H1 (cell line): ENCODE measurements around the gene STAT5A. TPM values are rescaled to one million over a fixed set of nuclear protein-coding genes. Genes with fewer than 3 reads are reported as not detected.

Experiments
- CTCF ChIA-PET: fragments of 300-600 bp; sonication (Branson Sonifier 250); formaldehyde crosslinking; loops from one replicate; lab custom pipeline; 2021; ENCODE audit not compliant: partially characterized antibody; lab: Charles Lee
- POLR2A ChIA-PET: fragments of 300-600 bp; sonication (Branson Sonifier 250); formaldehyde crosslinking; loops from one replicate; lab custom pipeline; 2021; ENCODE audit warnings: inconsistent platforms; ENCODE audit not compliant: partially characterized antibody; lab: Charles Lee
- DNase-seq, 2 experiments: peaks; one replicate each; pipeline versions ENCODE4 v3.0.0 to v3.0.0-alpha.2; 2010 to 2022; ENCODE audit warnings: low spot score in 2 of 2, low read depth in 1 of 2, mixed read lengths in 1 of 2
- FAIRE-seq: peaks from 2 replicates; lab custom pipeline; 2011; peaks lifted over from hg19 to GRCh38; lab: Jason Lieb, UNC
- H2AFZ ChIP-seq: 2 replicates; pipeline ENCODE4 v1.8.1; 2012; ENCODE audit warnings: low read length, inconsistent platforms
- H2AK5ac ChIP-seq: 2 replicates; pipeline ENCODE4 v1.6.1; 2013; ENCODE audit warnings: low read depth, low read length
- H2BK120ac ChIP-seq: replicated peaks from 2 replicates; pipeline ENCODE3; 2013; ENCODE audit warnings: low read depth, low read length, inconsistent platforms
- H2BK12ac ChIP-seq: 2 replicates; pipeline ENCODE4 v1.6.1; 2013; ENCODE audit warnings: low read depth, low read length
- H2BK15ac ChIP-seq: 2 replicates; pipeline ENCODE4 v1.6.1; 2013; ENCODE audit warnings: low read length
- H2BK20ac ChIP-seq: 2 replicates; pipeline ENCODE4 v1.6.1; 2013; ENCODE audit warnings: low read length
- H2BK5ac ChIP-seq: 2 replicates; pipeline ENCODE4 v1.6.1; 2013; ENCODE audit warnings: low read depth, low read length
- H3K14ac ChIP-seq: 2 replicates; pipeline ENCODE4 v1.6.1; 2013; ENCODE audit warnings: inconsistent platforms; ENCODE audit not compliant: insufficient read length
- H3K18ac ChIP-seq: 2 replicates; pipeline ENCODE4 v1.6.1; 2013; ENCODE audit warnings: low read length; ENCODE audit errors: extremely low read depth
- H3K23ac ChIP-seq: 2 replicates; pipeline ENCODE4 v1.6.1; 2013; ENCODE audit warnings: inconsistent platforms; ENCODE audit not compliant: insufficient read length
- H3K23me2 ChIP-seq: 2 replicates; pipeline ENCODE4 v1.6.1; 2013; ENCODE audit warnings: low read depth, low read length
- H3K27ac ChIP-seq: 2 replicates; pipeline ENCODE4 v1.6.1; 2011; ENCODE audit warnings: low read depth, low read length, inconsistent platforms
- H3K27me3 ChIP-seq, 4 experiments: replicated peaks in 1 of 4; 1 replicate in 1 of 4; 2 replicates in 3 of 4; pipeline versions ENCODE4 v1.6.1 to v1.8.1; 2011 to 2013; ENCODE audit warnings: low read length in 3 of 4, mild to moderate bottlenecking in 3 of 4, inconsistent platforms in 2 of 4, mixed read lengths in 2 of 4, moderate library complexity in 1 of 4; ENCODE audit not compliant: control insufficient read depth in 3 of 4, insufficient read depth in 3 of 4; ENCODE audit errors: extremely low read depth in 1 of 4
- H3K36me3 ChIP-seq, 4 experiments: 2 replicates each; pipeline versions ENCODE4 v1.6.1 to v1.8.1; 2011 to 2013; ENCODE audit warnings: mild to moderate bottlenecking in 4 of 4, low read length in 3 of 4, moderate library complexity in 2 of 4, control low read depth in 1 of 4, inconsistent platforms in 1 of 4; ENCODE audit not compliant: insufficient read depth in 4 of 4, control insufficient read depth in 2 of 4
- H3K4ac ChIP-seq: replicated peaks from 2 replicates; pipeline ENCODE3; 2013; ENCODE audit warnings: low read length, low read depth, mixed read lengths, inconsistent platforms; ENCODE audit not compliant: insufficient read length
- H3K4me1 ChIP-seq, 4 experiments: replicated peaks in 1 of 4; 1 replicate in 1 of 4; 2 replicates in 3 of 4; pipeline versions ENCODE4 v1.6.1 to v1.8.1; 2011 to 2013; ENCODE audit warnings: low read length in 3 of 4, inconsistent platforms in 2 of 4, mixed read lengths in 1 of 4; ENCODE audit not compliant: insufficient read depth in 4 of 4, control insufficient read depth in 3 of 4
- H3K4me2 ChIP-seq, 2 experiments: 2 replicates each; pipeline versions ENCODE4 v1.6.1 to v1.8.1; 2011 to 2013; ENCODE audit warnings: low read depth in 2 of 2, low read length in 2 of 2, control low read depth in 1 of 2, inconsistent platforms in 1 of 2, mild to moderate bottlenecking in 1 of 2; ENCODE audit not compliant: insufficient read depth in 1 of 2
- H3K4me3 ChIP-seq, 4 experiments: fragments of 200-600, 300-600 bp in 1 of 4; sonication (generic), shearing (Covaris generic), sonication (Bioruptor Twin) in 1 of 4; 2 replicates each; pipeline versions ENCODE4 v1.5.1 to v1.8.1; 2011 to 2016; ENCODE audit warnings: low read length in 4 of 4, low read depth in 3 of 4, control low read depth in 2 of 4, inconsistent platforms in 2 of 4, mild to moderate bottlenecking in 2 of 4, mixed read lengths in 1 of 4, moderate library complexity in 1 of 4; ENCODE audit not compliant: insufficient read depth in 2 of 4; ENCODE audit errors: extremely low read depth in 1 of 4
- H3K56ac ChIP-seq: replicated peaks from 2 replicates; pipeline ENCODE3; 2013; ENCODE audit warnings: low read depth, mild to moderate bottlenecking, mixed read lengths, low read length, inconsistent platforms; ENCODE audit not compliant: insufficient read length
- H3K79me1 ChIP-seq: 2 replicates; pipeline ENCODE4 v1.6.1; 2013; ENCODE audit warnings: low read depth, low read length, control low read depth
- H3K79me2 ChIP-seq, 2 experiments: 2 replicates each; pipeline versions ENCODE4 v1.6.1 to v1.8.1; 2012 to 2013; ENCODE audit warnings: low read length in 2 of 2, mild to moderate bottlenecking in 2 of 2, inconsistent platforms in 1 of 2; ENCODE audit not compliant: insufficient read depth in 2 of 2, control insufficient read depth in 1 of 2
- H3K9ac ChIP-seq, 4 experiments: replicated peaks in 1 of 4; 1 replicate in 1 of 4; 2 replicates in 3 of 4; pipeline versions ENCODE4 v1.6.1 to v1.8.1; 2011 to 2013; ENCODE audit warnings: low read depth in 3 of 4, low read length in 3 of 4, control low read depth in 2 of 4, mild to moderate bottlenecking in 2 of 4, moderate library complexity in 2 of 4, inconsistent platforms in 1 of 4; ENCODE audit errors: extremely low read depth in 1 of 4
- H3K9me3 ChIP-seq, 2 experiments: 2 replicates each; pipeline versions ENCODE4 v1.6.1 to v1.8.1; 2012 to 2013; ENCODE audit warnings: mild to moderate bottlenecking in 2 of 2, moderate library complexity in 2 of 2, control low read depth in 1 of 2, inconsistent platforms in 1 of 2, low read depth in 1 of 2, low read length in 1 of 2, mixed read lengths in 1 of 2; ENCODE audit not compliant: insufficient read depth in 2 of 2
- H4K20me1 ChIP-seq, 2 experiments: replicated peaks in 1 of 2; 2 replicates each; pipeline versions ENCODE3 to v1.8.1; 2011 to 2013; ENCODE audit warnings: inconsistent platforms in 2 of 2, low read length in 2 of 2, mild to moderate bottlenecking in 1 of 2; ENCODE audit not compliant: insufficient read depth in 2 of 2, control insufficient read depth in 1 of 2
- H4K5ac ChIP-seq: 2 replicates; pipeline ENCODE4 v1.6.1; 2013; ENCODE audit warnings: low read length, low read depth, mixed read lengths, inconsistent platforms; ENCODE audit not compliant: insufficient read length
- H4K8ac ChIP-seq: 2 replicates; pipeline ENCODE4 v1.8.0; 2013; ENCODE audit warnings: mild to moderate bottlenecking, moderate library complexity, low read length, inconsistent platforms; ENCODE audit not compliant: insufficient read depth; ENCODE audit errors: extremely low read depth
- H4K91ac ChIP-seq: replicated peaks from 2 replicates; pipeline ENCODE3; 2013; ENCODE audit warnings: low read length, mixed read lengths, inconsistent platforms; ENCODE audit not compliant: insufficient read length
- CBX8 ChIP-seq: fragments of 300-800, 300-1000 bp; sonication (generic); IDR thresholded peaks from 2 replicates; pipeline ENCODE4 v1.7.1; 2016; ENCODE audit warnings: low read depth, low read length, borderline replicate concordance
- RBBP5 ChIP-seq: IDR thresholded peaks from 2 replicates; pipeline ENCODE4 v1.7.1; 2012; ENCODE audit warnings: low read depth, mild to moderate bottlenecking, inconsistent platforms, low read length, moderate library complexity, borderline replicate concordance
- WGBS, 2 experiments: shearing (Covaris generic) in 1 of 2; methylation state at CpG; one replicate each; pipeline versions ENCODE4 v1.1.6 to v1.1.7; 2013 to 2015; ENCODE audit warnings: low lambda C conversion rate in 2 of 2, mixed read lengths in 2 of 2, inconsistent platforms in 1 of 2, low coverage in 1 of 2, missing lambda C conversion rate in 1 of 2; ENCODE audit not compliant: insufficient replicate concordance in 2 of 2, insufficient coverage in 1 of 2, insufficient read length in 1 of 2; ENCODE audit errors: extremely low coverage in 1 of 2, missing lambda C conversion rate in 1 of 2; 5-methylcytosine and 5-hydroxymethylcytosine counted together
- polyA plus RNA-seq, 7 experiments: library from polyadenylated mRNA; depleted of rRNA in 3 of 7; stranded (reverse) in 5 of 7; unstranded in 2 of 7; fragments of >200 nt in 5 of 7; fragments of 200-250 nt in 2 of 7; gene quantifications; 1 replicate in 5 of 7; 2 replicates in 1 of 7; 4 replicates in 1 of 7; pipeline versions ENCODE4 v1.2.1 to v1.2.3, GENCODE V29; 2011 to 2013; ENCODE audit warnings: missing spikeins in 2 of 7, mixed read lengths in 2 of 7
- total RNA-seq: library from RNA; stranded (reverse); fragmentation: NEBNext Ultra II Directional; extraction: Animal tissue kit (Norgen Biotek cat#: 25700); gene quantifications from 2 replicates; pipeline ENCODE4 v1.2.1, GENCODE V29; 2021

STAT5A gene
- total and polyA plus RNA-seq, 2 of the 8 experiments (the other 6 are each of a cell fraction or from before 2014, with no cell fraction given), result 4.2 to 5.4 TPM

DNA sequence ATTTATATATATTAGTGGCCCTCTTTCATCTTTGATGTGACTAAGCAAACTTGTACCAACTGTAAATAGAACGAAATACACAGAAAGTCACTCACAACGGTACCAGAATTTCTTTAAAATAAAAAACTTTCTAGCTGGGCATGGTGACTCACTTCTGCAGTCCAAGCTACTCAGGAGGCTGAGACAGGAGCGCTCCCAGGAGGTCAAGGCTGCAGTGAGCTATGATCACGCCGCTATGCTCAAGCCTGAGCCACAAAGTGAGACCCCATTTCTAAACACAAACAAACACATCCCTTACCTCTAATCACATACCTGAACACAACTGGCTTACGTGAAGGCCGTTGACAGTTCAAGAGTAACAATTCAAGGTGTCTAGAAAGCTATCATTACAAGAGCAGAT is 41.8 kb upstream of the STAT5A start:
- Histone ChIP-seq H3K4me1 (no peaks in the 10 kb centered on the region; a peak in 2 of 7 replicates), H3K9ac (no peak overlapping the region), H3K27me3 (no peaks in the 10 kb centered on the region), H3K9me3 (no peaks in the 10 kb centered on the region), H3K79me1 (peaks cover 5% of the 10 kb centered on the region), H4K8ac (no peak overlapping the region), H3K23me2 (peaks cover 2% of the 10 kb centered on the region; the same call in 1 of the 2 replicates), H3K18ac (no peak overlapping the region), H2AK5ac (no peak overlapping the region), H2BK15ac (no peak overlapping the region), H4K5ac (no peak overlapping the region), H3K56ac (no peak overlapping the region), H2AFZ (no peak overlapping the region), H3K4me3 (no peak overlapping the region), H2BK5ac (no peak overlapping the region), H2BK12ac (no peak overlapping the region), H4K91ac (no peak overlapping the region), H3K4me2 (no peak overlapping the region), H2BK120ac (no peak overlapping the region), H3K4ac (no peak overlapping the region), H3K23ac (no peak overlapping the region), H2BK20ac (no peak overlapping the region), H3K36me3 (no peaks in the 10 kb centered on the region), H3K79me2 (peaks cover 0 to 51% of the 10 kb centered on the region in 2 experiments; a peak in 2 of 4 replicates), H3K14ac (no peak overlapping the region), H3K27ac (no peak overlapping the region), H4K20me1 (peaks cover 0 to 3% of the 10 kb centered on the region in 2 experiments)
- POLR2A ChIA-PET, result interaction anchor here (1.2 kb wide), 1 partner anchor 23 kb away, joined by 3 read pairs; no protein-coding TSS in a partner anchor
- FAIRE-seq (no peak), DNase-seq (no peak)
- WGBS, 2 experiments, result 90% methylated on average over 7 of the region's 7 CpGs; no CpG with 5 or more reads in 1 of the 2 experiments
- CTCF ChIA-PET, result interaction anchor here (0.8 to 5.6 kb wide), 5 partner anchors 23 to 281 kb away, joined by 3 to 53 read pairs (median 3); partner anchors contain the start of gene HCRT
- TF ChIP-seq RBBP5 (no peak), CBX8 (no peak)
